ENCODE measurements around the gene GNS. TPM values are rescaled to one million over a fixed set of nuclear protein-coding genes. Genes with fewer than 3 reads are reported as not detected.

The GNS gene
- total and polyA plus RNA-seq, 2 of the 4 experiments (the other 2 are of a cell fraction): 60.4 to 80.7 TPM

DNA sequence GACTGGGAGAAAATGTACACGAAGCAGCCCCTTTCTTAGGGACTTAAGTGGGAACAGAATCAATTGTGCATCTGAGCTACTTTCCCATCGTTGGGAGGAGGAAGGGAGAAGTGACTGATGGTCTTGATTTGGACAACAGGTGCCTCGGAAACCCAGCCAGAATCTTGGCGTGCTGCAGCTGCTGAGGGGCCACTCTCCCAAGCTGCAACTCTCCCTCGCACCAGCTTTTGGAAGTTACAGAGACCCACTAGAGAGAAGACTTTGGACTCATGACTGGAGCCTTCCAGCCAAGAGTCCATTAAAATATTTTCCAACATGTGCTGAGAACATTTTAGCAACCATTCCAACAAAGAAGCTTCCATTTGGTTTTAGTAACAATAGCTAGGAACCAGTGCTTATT lies 52.3 kb downstream of the GNS start:
- Histone ChIP-seq H4K91ac (ENCODE audit: insufficient read depth, low read depth, low read length) (no peak overlapping the region), H2AFZ (replicated peaks; ENCODE audit: low read length, poor library complexity) (no peak overlapping the region), H3K4me2 (ENCODE audit: low read depth, low read length) (no peak overlapping the region), H2BK20ac (ENCODE audit: low read depth, low read length) (no peak overlapping the region), H3K4me1 (ENCODE audit: control insufficient read depth, insufficient read depth, low read length) (no peaks in the 10 kb centered on the region), H2BK15ac (ENCODE audit: low read depth, low read length) (no peak overlapping the region), H3K27ac (ENCODE audit: insufficient read depth, low read length) (no peak overlapping the region), H3K9ac (ENCODE audit: low read depth, low read length) (no peak overlapping the region), H3K14ac (replicated peaks; ENCODE audit: low read depth, low read length) (no peak overlapping the region), H2AK5ac (ENCODE audit: low read depth, low read length) (no peak overlapping the region), H3K79me1 (ENCODE audit: low read depth in 1 of 2, low read length in 2 of 2) (no peaks in the 10 kb centered on the region), H3K4ac (ENCODE audit: low read depth, low read length) (no peak overlapping the region), H4K8ac (ENCODE audit: low read depth in 2 of 2, low read length in 2 of 2) (no peak overlapping the region), H2BK5ac (ENCODE audit: low read depth, low read length, poor library complexity, severe bottlenecking) (no peak overlapping the region), H3K18ac (ENCODE audit: low read depth, low read length) (no peak overlapping the region), H3K4me3 (ENCODE audit: insufficient read depth, low read depth, low read length) (no peak overlapping the region), H4K5ac (ENCODE audit: low read depth, low read length) (no peak overlapping the region), H3K9me3 (ENCODE audit: control insufficient read depth, insufficient read depth, low read length) (no peaks in the 10 kb centered on the region), H2AK9ac (replicated peaks; ENCODE audit: low read depth, low read length, poor library complexity) (no peak overlapping the region), H2BK120ac (ENCODE audit: low read depth, low read length) (no peak overlapping the region), H3K9me1 (ENCODE audit: insufficient read depth, low read length) (peaks cover 6% of the 10 kb centered on the region; the same call in 1 of the 2 replicates), H3K36me3 (ENCODE audit: control insufficient read depth, insufficient read depth, low read length) (0 out of 2 replicates have a peak, but pooled peaks cover 2% of the 10 kb centered on the region), H3K27me3 (ENCODE audit: control insufficient read depth, insufficient read depth, low read length) (no peaks in the 10 kb centered on the region), H3K23ac (ENCODE audit: low read depth, low read length) (no peak overlapping the region), H4K20me1 (ENCODE audit: insufficient read depth, low read length) (no peaks in the 10 kb centered on the region), H3K56ac (ENCODE audit: extremely low read depth, insufficient read depth, low read length) (no peak overlapping the region)
- CTCF ChIA-PET: interaction anchor here (1.3 to 2.1 kb wide), 2 partner anchors 9 kb away, joined by 3 to 9 read pairs; no protein-coding TSS in a partner anchor
- POLR2A ChIA-PET (ENCODE audit: unreplicated experiment): no interaction called here
- ATAC-seq (ENCODE audit: low read depth): no peak
- TF ChIP-seq BHLHE40 (IDR thresholded peaks at IDR 0.05; ENCODE audit: low read depth, low read length) (no peak), CEBPB (IDR thresholded peaks at IDR 0.05; ENCODE audit: low read depth, low read length) (no peak), RCOR1 (IDR thresholded peaks at IDR 0.05; ENCODE audit: insufficient replicate concordance, low read length) (no peak), MAZ (IDR thresholded peaks at IDR 0.05; ENCODE audit: borderline replicate concordance, low read depth, low read length) (no peak), MXI1 (IDR thresholded peaks at IDR 0.05; ENCODE audit: borderline replicate concordance, low read depth, low read length) (no peak), MAFK (IDR thresholded peaks at IDR 0.05; ENCODE audit: low read depth, low read length) (no peak), RAD21 (IDR thresholded peaks at IDR 0.05; ENCODE audit: low read length) (no peak), SMC3 (IDR thresholded peaks at IDR 0.05; ENCODE audit: low read depth, low read length) (no peak), RFX5 (IDR thresholded peaks at IDR 0.05; ENCODE audit: low read depth, low read length) (no peak), FOS (IDR thresholded peaks at IDR 0.05; ENCODE audit: low read depth, low read length) (no peak), POLR2A (IDR thresholded peaks at IDR 0.05; ENCODE audit: low read depth, low read length) (no peak)
- TF ChIP-seq, protein P1, sequence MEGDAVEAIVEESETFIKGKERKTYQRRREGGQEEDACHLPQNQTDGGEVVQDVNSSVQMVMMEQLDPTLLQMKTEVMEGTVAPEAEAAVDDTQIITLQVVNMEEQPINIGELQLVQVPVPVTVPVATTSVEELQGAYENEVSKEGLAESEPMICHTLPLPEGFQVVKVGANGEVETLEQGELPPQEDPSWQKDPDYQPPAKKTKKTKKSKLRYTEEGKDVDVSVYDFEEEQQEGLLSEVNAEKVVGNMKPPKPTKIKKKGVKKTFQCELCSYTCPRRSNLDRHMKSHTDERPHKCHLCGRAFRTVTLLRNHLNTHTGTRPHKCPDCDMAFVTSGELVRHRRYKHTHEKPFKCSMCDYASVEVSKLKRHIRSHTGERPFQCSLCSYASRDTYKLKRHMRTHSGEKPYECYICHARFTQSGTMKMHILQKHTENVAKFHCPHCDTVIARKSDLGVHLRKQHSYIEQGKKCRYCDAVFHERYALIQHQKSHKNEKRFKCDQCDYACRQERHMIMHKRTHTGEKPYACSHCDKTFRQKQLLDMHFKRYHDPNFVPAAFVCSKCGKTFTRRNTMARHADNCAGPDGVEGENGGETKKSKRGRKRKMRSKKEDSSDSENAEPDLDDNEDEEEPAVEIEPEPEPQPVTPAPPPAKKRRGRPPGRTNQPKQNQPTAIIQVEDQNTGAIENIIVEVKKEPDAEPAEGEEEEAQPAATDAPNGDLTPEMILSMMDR (conservative IDR thresholded peaks at IDR 0.05; ENCODE audit: low read depth, low read length): no peak
- TF ChIP-seq, protein P2, sequence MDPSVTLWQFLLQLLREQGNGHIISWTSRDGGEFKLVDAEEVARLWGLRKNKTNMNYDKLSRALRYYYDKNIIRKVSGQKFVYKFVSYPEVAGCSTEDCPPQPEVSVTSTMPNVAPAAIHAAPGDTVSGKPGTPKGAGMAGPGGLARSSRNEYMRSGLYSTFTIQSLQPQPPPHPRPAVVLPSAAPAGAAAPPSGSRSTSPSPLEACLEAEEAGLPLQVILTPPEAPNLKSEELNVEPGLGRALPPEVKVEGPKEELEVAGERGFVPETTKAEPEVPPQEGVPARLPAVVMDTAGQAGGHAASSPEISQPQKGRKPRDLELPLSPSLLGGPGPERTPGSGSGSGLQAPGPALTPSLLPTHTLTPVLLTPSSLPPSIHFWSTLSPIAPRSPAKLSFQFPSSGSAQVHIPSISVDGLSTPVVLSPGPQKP (IDR thresholded peaks at IDR 0.05; ENCODE audit: borderline replicate concordance, low read depth, low read length): no peak
- TF ChIP-seq, protein P3, sequence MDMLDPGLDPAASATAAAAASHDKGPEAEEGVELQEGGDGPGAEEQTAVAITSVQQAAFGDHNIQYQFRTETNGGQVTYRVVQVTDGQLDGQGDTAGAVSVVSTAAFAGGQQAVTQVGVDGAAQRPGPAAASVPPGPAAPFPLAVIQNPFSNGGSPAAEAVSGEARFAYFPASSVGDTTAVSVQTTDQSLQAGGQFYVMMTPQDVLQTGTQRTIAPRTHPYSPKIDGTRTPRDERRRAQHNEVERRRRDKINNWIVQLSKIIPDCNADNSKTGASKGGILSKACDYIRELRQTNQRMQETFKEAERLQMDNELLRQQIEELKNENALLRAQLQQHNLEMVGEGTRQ (IDR thresholded peaks at IDR 0.05; ENCODE audit: low read depth, low read length): no peak
- dilution Hi-C loops (cut with HindIII; ENCODE audit: low sequenced_read_pairs, unreplicated experiment) (no loop called here), intact Hi-C loops (cut with micrococcal nuclease) (no loop called here), in situ Hi-C loops (cut with MboI; ENCODE audit: low sequenced_read_pairs) (no loop called here)
- no TSS peak for BruUV-seq (replicated peaks)
- 44% methylated on average over 2 of the region's 5 CpGs; no CpG with 5 or more reads in 1 of the 2 experiments for WGBS, 2 experiments (ENCODE audit: extremely low coverage in 2 of 2, insufficient read length in 1 of 2)
- DNase-seq: no peak

All from IMR-90 (cell line).